HG03045 (cell line): ENCODE results near the gene TANGO2.

ENCODE experiments used
- ATAC-seq: cut with Tn5 transposase; IDR thresholded peaks from one replicate; pipeline ENCODE4 v1.9.1; 2021; ENCODE audit warnings: mild to moderate bottlenecking, moderate library complexity; ENCODE audit not compliant: unreplicated experiment

TANGO2 gene

GRCh38 chr22:19982991-19983578, 37.8 kb upstream of the TANGO2 start:
- no peak for ATAC-seq

GRCh38 chr22:19983741-19984140, 37.2 kb upstream of the TANGO2 start:
- ATAC-seq, result no peak

GRCh38 chr22:19984201-19984753, 36.6 kb upstream of the TANGO2 start:
- ATAC-seq, result no peak

GRCh38 chr22:19984851-19985811, 35.8 kb upstream of the TANGO2 start:
- ATAC-seq, result no peak

- no peak for ATAC-seq
These were observed 34.9 kb upstream of the TANGO2 start for GRCh38 chr22:19986011-19986409.

GRCh38 chr22:19986410-19987341, 34.2 kb upstream of the TANGO2 start:
- no peak for ATAC-seq

- no peak for ATAC-seq
These were observed 33.3 kb upstream of the TANGO2 start for GRCh38 chr22:19987394-19988306.

GRCh38 chr22:19988331-19988808, 32.5 kb upstream of the TANGO2 start:
- ATAC-seq, result no peak

GRCh38 chr22:19988965-19989724, 31.8 kb upstream of the TANGO2 start:
- ATAC-seq, result no peak

- no peak for ATAC-seq
These were observed 31.2 kb upstream of the TANGO2 start for GRCh38 chr22:19989725-19990067.

GRCh38 chr22:19990188-19990587, 30.7 kb upstream of the TANGO2 start:
- ATAC-seq, result no peak

GRCh38 chr22:19990609-19991394, 30.1 kb upstream of the TANGO2 start:
- no peak for ATAC-seq

GRCh38 chr22:19991395-19991644, 29.6 kb upstream of the TANGO2 start:
- no peak for ATAC-seq

GRCh38 chr22:19991645-19992451, 29.1 kb upstream of the TANGO2 start:
- ATAC-seq, result no peak

GRCh38 chr22:19992481-19992911, 28.4 kb upstream of the TANGO2 start:
- no peak for ATAC-seq

GRCh38 chr22:19992921-19993355, 28.0 kb upstream of the TANGO2 start:
- no peak for ATAC-seq

GRCh38 chr22:19993926-19994325, 27.0 kb upstream of the TANGO2 start:
- no peak for ATAC-seq
